NK-92 (cell line): ENCODE measurements around the gene GYPC.
"Not testable (repeated sequence)": the region's sequence is repeated elsewhere in the genome, so short reads cannot be mapped to it uniquely, and the experiment has no call there.

Experiments
- DNase-seq: peaks from one replicate; lab custom pipeline; 2025; ENCODE audit not compliant: unreplicated experiment; lab: John Stamatoyannopoulos, UW

The GYPC gene

DNA sequence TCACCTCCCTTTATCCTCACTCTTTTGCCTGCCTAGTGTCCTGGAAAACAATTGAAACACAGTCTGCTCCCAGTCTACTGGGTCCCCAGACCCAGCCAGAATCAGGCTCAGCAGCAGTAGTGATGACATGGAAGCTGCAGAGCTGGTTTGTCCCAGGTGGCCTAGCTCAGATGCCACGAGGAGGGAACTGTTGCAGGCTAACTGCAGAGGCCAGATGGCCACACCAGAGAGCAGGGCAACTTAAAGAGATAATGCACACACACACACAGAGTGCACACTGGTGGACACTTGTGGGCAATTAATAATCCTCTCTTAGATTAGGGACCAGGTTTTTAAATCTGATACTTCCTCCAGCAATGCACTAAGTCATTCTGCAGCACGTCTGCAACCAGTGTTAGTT, 42.4 kb downstream of the GYPC start:
- DNase-seq = no peak

GRCh38 chr2:126699018-126699417, 43.1 kb downstream of the GYPC start:
- DNase-seq = no peak

DNA sequence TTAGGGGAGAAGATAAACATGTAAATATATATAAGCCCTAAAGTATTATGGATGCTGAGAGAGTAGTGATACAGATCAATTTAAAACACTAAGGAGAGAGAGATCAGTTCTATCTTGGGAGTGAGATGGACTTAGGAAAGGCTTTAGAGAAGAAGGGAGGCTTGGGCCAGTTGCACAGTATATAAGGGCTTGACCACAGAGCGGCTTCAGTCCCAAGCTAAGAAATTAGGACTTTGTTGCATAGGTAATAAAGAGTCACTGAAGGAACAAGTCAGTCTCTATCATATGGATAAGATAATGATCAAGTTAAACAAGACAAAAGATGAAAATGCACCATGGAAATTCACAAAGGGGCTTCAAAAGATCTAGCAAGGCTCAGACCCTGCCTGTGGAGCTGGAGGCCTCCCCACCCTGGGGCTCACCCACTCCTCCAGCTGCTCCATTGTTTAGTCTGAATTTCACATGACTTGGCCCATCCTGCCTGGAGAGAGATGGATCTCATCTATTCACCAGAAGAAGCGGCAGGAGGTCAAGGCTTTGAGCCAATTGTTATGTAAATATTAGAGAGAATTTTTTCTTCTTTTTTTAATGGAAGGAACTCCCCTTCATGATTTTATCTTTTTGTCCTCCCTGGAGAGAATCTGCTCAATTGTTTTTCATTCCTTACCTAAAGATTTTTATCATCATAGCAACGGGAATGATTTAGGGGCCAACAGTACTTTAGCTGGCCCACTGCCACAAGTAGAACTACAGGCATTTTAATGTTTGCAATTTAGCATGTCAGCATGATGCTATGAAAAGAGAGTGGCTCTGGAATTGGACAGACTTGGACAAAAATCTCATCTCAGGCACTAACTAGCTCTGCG, 44.0 kb downstream of the GYPC start:
- DNase-seq = no peak

DNA sequence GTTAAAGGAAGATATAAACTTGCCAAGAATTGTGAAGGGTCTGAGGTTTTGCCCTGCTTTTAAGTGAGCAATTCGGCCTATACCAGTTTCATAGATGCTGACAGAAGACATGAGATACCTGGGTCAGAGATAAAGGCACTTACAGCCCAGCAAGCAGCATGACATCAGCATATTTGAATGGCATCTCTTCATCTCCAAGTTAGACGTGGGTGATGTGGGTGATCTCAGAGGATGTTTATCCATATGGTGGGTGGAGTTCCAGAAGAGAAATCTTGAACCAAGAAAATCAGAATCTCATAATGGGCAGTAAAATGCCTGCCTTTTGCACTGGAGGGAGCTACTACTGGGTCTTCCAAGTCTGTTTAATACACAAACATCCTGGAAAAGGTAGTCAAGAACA, 44.7 kb downstream of the GYPC start:
- no peak for DNase-seq

DNA sequence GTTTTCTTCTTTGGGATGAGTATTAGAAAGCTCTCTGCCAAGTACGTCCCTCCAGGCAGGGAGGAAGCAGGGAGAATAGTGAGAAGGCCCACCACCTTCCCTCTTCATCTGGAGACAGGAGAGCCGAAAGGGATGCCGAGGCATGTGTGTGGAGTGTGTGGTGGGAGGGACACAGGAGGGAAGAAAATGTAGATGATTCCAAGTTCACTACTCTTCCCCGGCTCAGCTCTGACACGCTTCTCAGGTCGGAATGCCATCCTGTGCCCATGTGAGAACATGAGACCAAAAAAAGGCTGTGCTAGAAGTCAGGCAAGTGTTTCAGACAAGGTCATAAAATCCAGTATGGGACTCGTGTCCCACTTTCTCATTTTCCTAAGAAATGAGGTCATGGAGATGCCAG, 47.4 kb downstream of the GYPC start:
- DNase-seq = no peak

DNA sequence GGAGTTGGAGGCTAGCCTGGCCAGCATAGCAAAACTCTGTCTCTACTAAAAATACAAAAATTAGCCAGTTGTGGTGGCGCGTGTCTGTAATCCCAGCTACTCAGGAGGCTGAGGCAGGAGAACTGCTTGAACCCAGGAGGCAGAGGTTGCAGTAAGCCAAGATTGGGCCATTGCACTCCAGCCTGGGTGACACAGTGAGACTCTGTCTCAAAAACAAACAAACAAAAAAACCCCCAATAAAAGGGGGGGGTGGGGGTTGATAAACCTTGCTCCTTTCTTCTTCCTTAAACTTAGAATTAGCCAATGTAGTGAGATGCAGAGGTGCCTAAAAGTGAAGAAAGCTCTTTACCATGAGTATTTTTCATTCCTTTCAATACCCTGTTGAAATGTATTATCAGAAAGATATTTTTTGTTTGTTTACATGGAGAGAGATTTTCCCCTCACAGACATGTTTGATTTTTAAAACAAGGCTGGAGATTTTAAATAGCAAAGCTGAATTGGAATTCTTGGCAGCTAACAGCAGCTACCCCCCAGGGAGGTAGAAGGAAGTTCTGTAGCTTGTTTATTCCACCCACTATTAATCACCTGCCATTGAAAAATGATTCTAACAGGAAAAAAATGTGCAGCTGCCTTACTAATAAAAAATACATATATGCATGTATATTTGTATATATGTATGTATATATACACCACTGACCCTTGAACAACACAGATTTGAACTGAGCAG, 48.6 kb downstream of the GYPC start:
- DNase-seq = no peak

GRCh38 chr2:126707191-126707590, 51.2 kb downstream of the GYPC start:
- no peak for DNase-seq

DNA sequence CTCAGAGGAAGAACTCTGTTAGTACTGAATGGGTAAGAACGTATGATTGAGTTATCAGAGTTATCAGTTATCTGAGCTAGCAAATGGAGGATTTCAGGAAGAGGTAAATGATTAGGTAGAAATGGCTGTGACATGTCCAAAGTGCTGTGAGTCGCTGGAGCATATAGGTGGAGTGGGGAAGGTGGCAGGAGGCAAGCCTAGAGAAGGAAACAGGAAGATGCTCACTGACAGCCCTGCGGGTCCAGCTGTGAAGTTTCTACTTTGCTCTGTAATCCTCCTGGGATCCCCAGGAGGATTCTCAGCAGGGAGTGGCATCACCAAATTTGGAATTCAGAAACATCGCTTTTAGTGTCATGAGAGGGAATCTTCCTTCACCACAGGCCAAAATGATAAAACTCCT, 52.0 kb downstream of the GYPC start:
- no peak for DNase-seq

GRCh38 chr2:126714191-126714965, 58.4 kb downstream of the GYPC start:
- DNase-seq = no peak

GRCh38 chr2:126715111-126715510, 59.2 kb downstream of the GYPC start:
- no peak for DNase-seq

- no peak for DNase-seq
Measured at GRCh38 chr2:126715576-126716406, 59.8 kb downstream of the GYPC start.

- DNase-seq = not testable (repeated sequence)
Measured at GRCh38 chr2:126717277-126717676, 61.3 kb downstream of the GYPC start.

- no peak for DNase-seq
Measured at GRCh38 chr2:126717928-126718327, 62.0 kb downstream of the GYPC start.

- no peak for DNase-seq
Measured at GRCh38 chr2:126719191-126719832, 63.4 kb downstream of the GYPC start.

GRCh38 chr2:126719833-126720351, 63.9 kb downstream of the GYPC start:
- no peak for DNase-seq

DNA sequence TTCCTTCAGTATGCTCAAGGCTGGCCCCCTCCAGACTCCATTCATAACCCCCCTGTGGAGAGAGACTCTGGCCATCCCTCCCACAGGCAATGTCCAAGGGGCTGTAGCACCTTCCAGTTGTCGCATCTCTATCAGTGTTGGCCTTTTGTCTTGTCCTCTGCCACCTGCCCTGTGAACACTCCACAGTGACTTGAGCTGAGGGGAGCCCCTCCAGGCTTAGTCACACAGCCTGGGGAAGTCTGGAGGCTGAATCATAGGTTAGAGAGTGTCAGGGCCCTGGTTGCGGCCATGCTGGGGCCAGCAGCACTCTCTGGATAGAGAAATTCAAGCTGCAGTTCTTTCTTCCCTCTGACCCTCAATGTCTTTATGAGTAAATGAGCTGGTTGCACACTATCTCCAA, 64.7 kb downstream of the GYPC start:
- no peak for DNase-seq

GRCh38 chr2:126722081-126722480, 66.1 kb downstream of the GYPC start:
- DNase-seq = no peak

DNA sequence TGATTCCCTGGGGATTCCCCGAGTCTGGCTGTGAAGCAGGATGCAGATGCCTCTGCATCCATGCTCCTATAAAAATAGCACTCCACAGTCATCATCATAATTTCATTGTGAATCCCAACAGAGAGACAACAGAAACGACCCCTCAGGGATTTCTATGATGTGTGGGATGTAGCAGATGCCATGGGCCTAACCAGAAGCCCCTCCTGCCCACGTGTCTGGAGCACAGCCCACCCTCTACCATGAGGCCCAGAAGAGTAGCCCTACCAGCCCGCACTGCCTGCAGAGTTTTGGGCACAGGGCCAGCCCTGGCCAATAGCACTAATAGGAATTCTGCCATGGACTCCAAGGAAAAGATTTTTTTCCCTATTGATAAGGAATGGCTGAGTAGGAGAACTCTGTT, 66.6 kb downstream of the GYPC start:
- DNase-seq = no peak

GRCh38 chr2:126723281-126723815, 67.4 kb downstream of the GYPC start:
- DNase-seq = no peak

GRCh38 chr2:126725580-126725979, 69.6 kb downstream of the GYPC start:
- no peak for DNase-seq
